ENCODE measurements around the gene ZDHHC3. TPM values are rescaled to one million over a fixed set of nuclear protein-coding genes. Genes with fewer than 3 reads are reported as not detected.

Gene ZDHHC3
- total RNA-seq, 1 donor from 2014 or later, result 63.4 TPM

GRCh38 chr3:44907612-44908011 lies 68.4 kb downstream of the ZDHHC3 start:
- Mint-ChIP-seq H3K9me3 (ENCODE audit: low read depth) (peaks cover 20% of the 10 kb centered on the region), H3K36me3 (ENCODE audit: low read depth) (peaks cover 2% of the 10 kb centered on the region), H3K27me3 (ENCODE audit: low read depth) (no peaks in the 10 kb centered on the region), H3K27ac (ENCODE audit: unreplicated experiment) (no peak overlapping the region), H3K4me3 (ENCODE audit: unreplicated experiment) (no peak overlapping the region), H3K4me1 (ENCODE audit: low read depth) (no peaks in the 10 kb centered on the region)
- TF ChIP-seq, protein P1, sequence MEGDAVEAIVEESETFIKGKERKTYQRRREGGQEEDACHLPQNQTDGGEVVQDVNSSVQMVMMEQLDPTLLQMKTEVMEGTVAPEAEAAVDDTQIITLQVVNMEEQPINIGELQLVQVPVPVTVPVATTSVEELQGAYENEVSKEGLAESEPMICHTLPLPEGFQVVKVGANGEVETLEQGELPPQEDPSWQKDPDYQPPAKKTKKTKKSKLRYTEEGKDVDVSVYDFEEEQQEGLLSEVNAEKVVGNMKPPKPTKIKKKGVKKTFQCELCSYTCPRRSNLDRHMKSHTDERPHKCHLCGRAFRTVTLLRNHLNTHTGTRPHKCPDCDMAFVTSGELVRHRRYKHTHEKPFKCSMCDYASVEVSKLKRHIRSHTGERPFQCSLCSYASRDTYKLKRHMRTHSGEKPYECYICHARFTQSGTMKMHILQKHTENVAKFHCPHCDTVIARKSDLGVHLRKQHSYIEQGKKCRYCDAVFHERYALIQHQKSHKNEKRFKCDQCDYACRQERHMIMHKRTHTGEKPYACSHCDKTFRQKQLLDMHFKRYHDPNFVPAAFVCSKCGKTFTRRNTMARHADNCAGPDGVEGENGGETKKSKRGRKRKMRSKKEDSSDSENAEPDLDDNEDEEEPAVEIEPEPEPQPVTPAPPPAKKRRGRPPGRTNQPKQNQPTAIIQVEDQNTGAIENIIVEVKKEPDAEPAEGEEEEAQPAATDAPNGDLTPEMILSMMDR (IDR thresholded peaks at IDR 0.05), result no peak
- DNase-seq (ENCODE audit: low spot score), result no peak

DNA sequence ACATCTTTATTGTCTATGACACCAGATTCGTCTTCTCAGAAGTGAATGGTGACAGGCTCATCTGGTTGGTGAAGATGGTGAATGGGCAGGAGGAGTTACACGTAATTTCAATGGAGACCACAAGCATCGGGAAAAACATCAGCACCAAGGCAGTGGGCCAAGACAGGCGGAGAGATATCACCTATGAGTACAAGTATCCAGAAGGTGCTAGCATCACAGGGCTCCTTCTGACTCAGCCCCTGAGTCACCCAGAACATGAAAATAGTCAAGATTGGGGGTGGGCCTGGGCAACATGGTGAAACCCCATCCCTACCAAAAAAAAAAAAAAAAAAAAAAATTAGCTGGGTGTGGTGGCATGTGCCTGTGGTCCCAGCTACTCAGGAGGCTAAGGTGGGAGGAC lies 69.0 kb downstream of the ZDHHC3 start:
- H3K4me3 Mint-ChIP-seq (ENCODE audit: unreplicated experiment), result no peak overlapping the region
- TF ChIP-seq, protein P1 (IDR thresholded peaks at IDR 0.05), result no peak
- peaks cover 20% of the 10 kb centered on the region for H3K9me3 Mint-ChIP-seq (ENCODE audit: low read depth)
- peaks cover 2% of the 10 kb centered on the region for H3K36me3 Mint-ChIP-seq (ENCODE audit: low read depth)
- no peak for DNase-seq (ENCODE audit: low spot score)
- no peak overlapping the region for H3K27ac Mint-ChIP-seq (ENCODE audit: unreplicated experiment)
- no peaks in the 10 kb centered on the region for H3K4me1 Mint-ChIP-seq (ENCODE audit: low read depth)
- no peaks in the 10 kb centered on the region for H3K27me3 Mint-ChIP-seq (ENCODE audit: low read depth)

GRCh38 chr3:44905446-44906157 lies 70.4 kb downstream of the ZDHHC3 start:
- Mint-ChIP-seq H3K36me3 (ENCODE audit: low read depth) (peaks cover 2% of the 10 kb centered on the region), H3K4me3 (ENCODE audit: unreplicated experiment) (no peak overlapping the region)
- TF ChIP-seq, protein P1 (IDR thresholded peaks at IDR 0.05), result no peak

GRCh38 chr3:44903751-44904150 lies 72.2 kb downstream of the ZDHHC3 start:
- no peak overlapping the region for H3K4me3 Mint-ChIP-seq (ENCODE audit: unreplicated experiment)

More at GRCh38 chr3:44905446-44906157, 70.4 kb downstream of the ZDHHC3 start:
- Mint-ChIP-seq H3K27me3 (ENCODE audit: low read depth) (no peaks in the 10 kb centered on the region), H3K4me1 (ENCODE audit: low read depth) (no peaks in the 10 kb centered on the region), H3K27ac (ENCODE audit: unreplicated experiment) (no peak overlapping the region), H3K9me3 (ENCODE audit: low read depth) (peaks cover 10% of the 10 kb centered on the region)
- DNase-seq (ENCODE audit: low spot score), result no peak

GRCh38 chr3:44903314-44903713 lies 72.7 kb downstream of the ZDHHC3 start:
- TF ChIP-seq, protein P1 (IDR thresholded peaks at IDR 0.05), result no peak
- Mint-ChIP-seq H3K36me3 (ENCODE audit: low read depth) (peaks cover 2% of the 10 kb centered on the region), H3K27me3 (ENCODE audit: low read depth) (no peaks in the 10 kb centered on the region), H3K9me3 (ENCODE audit: low read depth) (peaks cover 3% of the 10 kb centered on the region), H3K27ac (ENCODE audit: unreplicated experiment) (no peak overlapping the region), H3K4me3 (ENCODE audit: unreplicated experiment) (no peak overlapping the region), H3K4me1 (ENCODE audit: low read depth) (peaks cover 8% of the 10 kb centered on the region)
- DNase-seq (ENCODE audit: low spot score), result no peak

More at GRCh38 chr3:44903751-44904150, 72.2 kb downstream of the ZDHHC3 start:
- Mint-ChIP-seq H3K4me1 (ENCODE audit: low read depth) (peaks cover 8% of the 10 kb centered on the region), H3K36me3 (ENCODE audit: low read depth) (peaks cover 2% of the 10 kb centered on the region), H3K9me3 (ENCODE audit: low read depth) (peaks cover 3% of the 10 kb centered on the region), H3K27me3 (ENCODE audit: low read depth) (no peaks in the 10 kb centered on the region), H3K27ac (ENCODE audit: unreplicated experiment) (no peak overlapping the region)
- no peak for DNase-seq (ENCODE audit: low spot score)
- TF ChIP-seq, protein P1 (IDR thresholded peaks at IDR 0.05), result no peak

Data from chondrocyte (in vitro differentiated cells).